Body of pancreas (tissue), 4 donors: ENCODE measurements around the gene CAMK1D.

Source experiments
- CTCF ChIP-seq, 7 experiments: fragments of 450-650 bp in 4 of 7; fragments of 200-600 bp in 3 of 7; sonication (generic) in 3 of 7; IDR thresholded peaks; one replicate each; pipeline ENCODE4 v1.5.1; 2016 to 2019; ENCODE audit warnings: antibody characterized with exemption in 7 of 7
- POLR2A ChIP-seq, 3 donors: fragments of 450-650 bp; IDR thresholded peaks; one replicate each; pipeline ENCODE4 v1.6.1; 2016; ENCODE audit warnings: antibody characterized with exemption in 3 of 3, mild to moderate bottlenecking in 2 of 3

GRCh38 chr10:12518024-12518423, 168.7 kb downstream of the CAMK1D start:
- no peak for TF ChIP-seq POLR2A (IDR thresholded peaks at IDR 0.05)
- TF ChIP-seq CTCF (IDR thresholded peaks at IDR 0.05): no peak
